Chondrocyte (in vitro differentiated cells): Measurements from ENCODE around the gene NDC80. TPM values are rescaled to one million over a fixed set of nuclear protein-coding genes. Genes with fewer than 3 reads are reported as not detected.

Experiments used
- DNase-seq: peaks from one replicate; pipeline ENCODE4 v3.0.0; 2021; ENCODE audit warnings: mixed read lengths, low spot score
- H3K27ac Mint-ChIP-seq: one replicate; pipeline ENCODE4 v1.8.0; 2021; ENCODE audit warnings: mild to moderate bottlenecking, moderate library complexity, mixed read lengths; ENCODE audit not compliant: unreplicated experiment
- H3K27me3 Mint-ChIP-seq: 2 replicates; pipeline ENCODE4 v1.8.0; 2021; ENCODE audit warnings: low read depth, mixed read lengths
- H3K36me3 Mint-ChIP-seq: 2 replicates; pipeline ENCODE4 v1.8.0; 2021; ENCODE audit warnings: low read depth, mixed read lengths
- H3K4me1 Mint-ChIP-seq: 2 replicates; pipeline ENCODE4 v1.8.0; 2021; ENCODE audit warnings: low read depth, mild to moderate bottlenecking, mixed read lengths
- H3K4me3 Mint-ChIP-seq: one replicate; pipeline ENCODE4 v1.8.0; 2021; ENCODE audit warnings: mild to moderate bottlenecking, moderate library complexity, mixed read lengths; ENCODE audit not compliant: unreplicated experiment
- H3K9me3 Mint-ChIP-seq: 2 replicates; pipeline ENCODE4 v1.8.0; 2021; ENCODE audit warnings: low read depth, mixed read lengths
- CTCF ChIP-seq: fragments of 200-600 bp; sonication (generic); IDR thresholded peaks from 2 replicates; pipeline ENCODE4 v1.5.0; 2021; ENCODE audit warnings: antibody characterized with exemption, mild to moderate bottlenecking, moderate library complexity
- total RNA-seq: library from RNA; stranded (reverse); gene quantifications from 3 replicates; pipeline ENCODE4 v1.2.1, GENCODE V29; 2021

NDC80 gene
- total RNA-seq, 1 donor from 2014 or later, result 5.8 TPM

- H3K27me3 Mint-ChIP-seq, result no peaks in the 10 kb centered on the region
- H3K27ac Mint-ChIP-seq, result no peak overlapping the region
- DNase-seq, result no peak
- TF ChIP-seq CTCF, result no peak
- H3K36me3 Mint-ChIP-seq, result peaks cover 5% of the 10 kb centered on the region
- peaks cover 3% of the 10 kb centered on the region for H3K9me3 Mint-ChIP-seq
- no peak overlapping the region for H3K4me3 Mint-ChIP-seq
- peaks cover 10% of the 10 kb centered on the region for H3K4me1 Mint-ChIP-seq
These were observed 39.2 kb downstream of the NDC80 start for GRCh38 chr18:2610549-2610948.

- TF ChIP-seq CTCF, result no peak
- H3K4me1 Mint-ChIP-seq, result peaks cover 8% of the 10 kb centered on the region
- no peak for DNase-seq
- peaks cover 5% of the 10 kb centered on the region for H3K36me3 Mint-ChIP-seq
- peaks cover 3% of the 10 kb centered on the region for H3K9me3 Mint-ChIP-seq
- H3K27ac Mint-ChIP-seq, result no peak overlapping the region
- no peak overlapping the region for H3K4me3 Mint-ChIP-seq
- no peaks in the 10 kb centered on the region for H3K27me3 Mint-ChIP-seq
These were observed 41.6 kb downstream of the NDC80 start for GRCh38 chr18:2612996-2613395.

- peaks cover 2% of the 10 kb centered on the region for H3K36me3 Mint-ChIP-seq
- no peak for DNase-seq
These were observed 46.1 kb downstream of the NDC80 start for GRCh38 chr18:2617401-2617998.

GRCh38 chr18:2618009-2618408 is 46.7 kb downstream of the NDC80 start:
- Mint-ChIP-seq H3K36me3 (peaks cover 2% of the 10 kb centered on the region), H3K9me3 (peaks cover 3% of the 10 kb centered on the region), H3K4me3 (no peak overlapping the region), H3K27me3 (no peaks in the 10 kb centered on the region), H3K4me1 (peaks cover 10% of the 10 kb centered on the region), H3K27ac (no peak overlapping the region)
- TF ChIP-seq CTCF, result no peak
- no peak for DNase-seq

More at GRCh38 chr18:2617401-2617998, 46.1 kb downstream of the NDC80 start:
- H3K4me3 Mint-ChIP-seq, result no peak overlapping the region
- peaks cover 3% of the 10 kb centered on the region for H3K9me3 Mint-ChIP-seq
- no peak overlapping the region for H3K27ac Mint-ChIP-seq
- peaks cover 10% of the 10 kb centered on the region for H3K4me1 Mint-ChIP-seq
- no peak for TF ChIP-seq CTCF
- H3K27me3 Mint-ChIP-seq, result no peaks in the 10 kb centered on the region

- Mint-ChIP-seq H3K4me1 (no peaks in the 10 kb centered on the region), H3K9me3 (no peaks in the 10 kb centered on the region)
- no peak for TF ChIP-seq CTCF
These were observed 53.9 kb downstream of the NDC80 start for GRCh38 chr18:2625217-2625616.

More at GRCh38 chr18:2625217-2625616, 53.9 kb downstream of the NDC80 start:
- Mint-ChIP-seq H3K4me3 (no peak overlapping the region), H3K27me3 (no peaks in the 10 kb centered on the region), H3K27ac (no peak overlapping the region), H3K36me3 (no peaks in the 10 kb centered on the region)
- DNase-seq, result no peak
